Stomach (tissue), 9 donors: ENCODE results near the gene PRKN. TPM values are rescaled to one million over a fixed set of nuclear protein-coding genes. Genes with fewer than 3 reads are reported as not detected.

Experiments
- DNase-seq, 2 donors: peaks; one replicate each; pipeline versions ENCODE4 v3.0.0 to v3.0.0-alpha.2; 2013 to 2019
- H3K27ac ChIP-seq, 5 donors: fragments of 200-600 bp in 4 of 5; sonication (generic) in 4 of 5; one replicate each; pipeline ENCODE4 v1.5.1; 2013 to 2019; ENCODE audit warnings: mild to moderate bottlenecking in 1 of 5, moderate library complexity in 1 of 5
- H3K27me3 ChIP-seq, 3 donors: fragments of 200-600 bp; sonication (generic); one replicate each; pipeline ENCODE4 v1.5.1; 2017 to 2019; ENCODE audit warnings: mixed run types in 1 of 3
- H3K36me3 ChIP-seq, 4 donors: fragments of 200-600 bp; sonication (generic); 1 replicate in 3 of 4; 2 replicates in 1 of 4; pipeline ENCODE4 v1.5.1; 2016 to 2019
- H3K4me1 ChIP-seq, 4 donors: fragments of 200-600 bp; sonication (generic); one replicate each; pipeline ENCODE4 v1.5.1; 2016 to 2019
- H3K4me3 ChIP-seq, 4 donors: fragments of 200-600 bp; sonication (generic) in 3 of 4; one replicate each; pipeline ENCODE4 v1.5.1; 2016 to 2019; ENCODE audit warnings: mild to moderate bottlenecking in 1 of 4
- H3K9me3 ChIP-seq, 4 donors: fragments of 200-600 bp; sonication (generic); one replicate each; pipeline ENCODE4 v1.5.1; 2016 to 2019
- EP300 ChIP-seq: sonication (generic); formaldehyde crosslinking; IDR thresholded peaks from one replicate; pipeline ENCODE4 v1.6.1; 2017; ENCODE audit warnings: antibody characterized with exemption
- POLR2A ChIP-seq, 4 donors: fragments of 450-650 bp; IDR thresholded peaks; one replicate each; pipeline ENCODE4 v1.6.1; 2016; ENCODE audit warnings: antibody characterized with exemption in 4 of 4, control low read depth in 2 of 4, mild to moderate bottlenecking in 1 of 4, moderate library complexity in 1 of 4
- POLR2AphosphoS5 ChIP-seq, 3 donors: sonication (generic); formaldehyde crosslinking; IDR thresholded peaks; one replicate each; pipeline ENCODE4 v1.6.1; 2016; ENCODE audit warnings: antibody characterized with exemption in 3 of 3
- WGBS, 5 donors: extraction: QIAGEN DNeasy Blood & Tissue Kit in 3 of 5; methylation state at CpG; one replicate each; pipeline versions ENCODE4 v1.1.5 to v1.1.7; 2013 to 2018; 5-methylcytosine and 5-hydroxymethylcytosine counted together
- intact Hi-C: fragments of 100-400 bp; cut with DNase I; formaldehyde crosslinking; loops from one replicate; pipeline ENCODE4 v1.15.1; 2023; ENCODE audit warnings: low total_unique reads
- polyA plus RNA-seq, 3 donors: library from polyadenylated mRNA; stranded (reverse); fragments of 200-250 nt; gene quantifications; one replicate each; pipeline ENCODE4 v1.2.3, GENCODE V29; 2013
- total RNA-seq, 5 donors: library from RNA; depleted of rRNA; stranded (reverse); fragments of >200 nt; gene quantifications; one replicate each; pipeline versions ENCODE4 v1.1.0 to v1.2.3, GENCODE V29; 2014 to 2016
- TF ChIP-seq, protein P1 (sequence below), 7 experiments: fragments of 450-650 bp in 4 of 7; fragments of 200-600 bp in 3 of 7; sonication (generic) in 3 of 7; IDR thresholded peaks; one replicate each; pipeline ENCODE4 v1.5.1; 2016 to 2019; ENCODE audit warnings: antibody characterized with exemption in 7 of 7, control low read depth in 2 of 7, mild to moderate bottlenecking in 1 of 7
- donor health status: healthy with polysubstance abuse.
- donor health status: Bipolar disorder and iron deficiency.
- donor health status: healthy.

The PRKN gene
- total and polyA plus RNA-seq, 8 donors = 0.68 to 19.8 (median 9.5) TPM

DNA sequence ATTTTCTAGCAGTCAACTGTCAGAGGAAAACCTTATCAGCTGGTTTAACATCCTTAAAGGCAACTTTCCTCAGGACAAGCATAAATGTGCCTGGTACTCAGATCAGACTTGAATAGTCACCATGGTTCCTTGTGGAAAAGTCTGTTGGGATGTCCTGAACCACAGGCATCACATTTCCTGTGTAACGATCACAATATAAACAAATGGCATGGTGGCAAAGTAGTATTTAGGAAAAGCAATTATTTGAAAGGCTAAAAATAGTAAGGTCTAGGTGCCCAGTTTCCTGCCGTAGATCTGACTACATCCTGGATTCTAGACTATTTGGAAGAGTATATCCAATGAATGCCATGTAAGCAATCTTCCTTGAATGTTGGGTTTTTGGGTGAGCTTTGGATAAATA is 1181.8 kb downstream of the PRKN start:
- Histone ChIP-seq H3K4me1 (peaks cover 0 to 11% (median 0%) of the 10 kb centered on the region in 4 donors), H3K36me3 (no peaks in the 10 kb centered on the region), H3K27ac (no peak overlapping the region), H3K27me3 (no peaks in the 10 kb centered on the region), H3K4me3 (no peak overlapping the region), H3K9me3 (no peaks in the 10 kb centered on the region)
- TF ChIP-seq EP300 (no peak), POLR2A (IDR thresholded peaks at IDR 0.05) (no peak), POLR2AphosphoS5 (IDR thresholded peaks at IDR 0.05) (no peak)
- TF ChIP-seq, protein P1, sequence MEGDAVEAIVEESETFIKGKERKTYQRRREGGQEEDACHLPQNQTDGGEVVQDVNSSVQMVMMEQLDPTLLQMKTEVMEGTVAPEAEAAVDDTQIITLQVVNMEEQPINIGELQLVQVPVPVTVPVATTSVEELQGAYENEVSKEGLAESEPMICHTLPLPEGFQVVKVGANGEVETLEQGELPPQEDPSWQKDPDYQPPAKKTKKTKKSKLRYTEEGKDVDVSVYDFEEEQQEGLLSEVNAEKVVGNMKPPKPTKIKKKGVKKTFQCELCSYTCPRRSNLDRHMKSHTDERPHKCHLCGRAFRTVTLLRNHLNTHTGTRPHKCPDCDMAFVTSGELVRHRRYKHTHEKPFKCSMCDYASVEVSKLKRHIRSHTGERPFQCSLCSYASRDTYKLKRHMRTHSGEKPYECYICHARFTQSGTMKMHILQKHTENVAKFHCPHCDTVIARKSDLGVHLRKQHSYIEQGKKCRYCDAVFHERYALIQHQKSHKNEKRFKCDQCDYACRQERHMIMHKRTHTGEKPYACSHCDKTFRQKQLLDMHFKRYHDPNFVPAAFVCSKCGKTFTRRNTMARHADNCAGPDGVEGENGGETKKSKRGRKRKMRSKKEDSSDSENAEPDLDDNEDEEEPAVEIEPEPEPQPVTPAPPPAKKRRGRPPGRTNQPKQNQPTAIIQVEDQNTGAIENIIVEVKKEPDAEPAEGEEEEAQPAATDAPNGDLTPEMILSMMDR (IDR thresholded peaks at IDR 0.05) = no peak
- WGBS, 5 donors = 53 to 70% (median 66%) methylated on average over 2 of the region's 2 CpGs
- intact Hi-C loops = no loop called here
- no peak for DNase-seq

DNA sequence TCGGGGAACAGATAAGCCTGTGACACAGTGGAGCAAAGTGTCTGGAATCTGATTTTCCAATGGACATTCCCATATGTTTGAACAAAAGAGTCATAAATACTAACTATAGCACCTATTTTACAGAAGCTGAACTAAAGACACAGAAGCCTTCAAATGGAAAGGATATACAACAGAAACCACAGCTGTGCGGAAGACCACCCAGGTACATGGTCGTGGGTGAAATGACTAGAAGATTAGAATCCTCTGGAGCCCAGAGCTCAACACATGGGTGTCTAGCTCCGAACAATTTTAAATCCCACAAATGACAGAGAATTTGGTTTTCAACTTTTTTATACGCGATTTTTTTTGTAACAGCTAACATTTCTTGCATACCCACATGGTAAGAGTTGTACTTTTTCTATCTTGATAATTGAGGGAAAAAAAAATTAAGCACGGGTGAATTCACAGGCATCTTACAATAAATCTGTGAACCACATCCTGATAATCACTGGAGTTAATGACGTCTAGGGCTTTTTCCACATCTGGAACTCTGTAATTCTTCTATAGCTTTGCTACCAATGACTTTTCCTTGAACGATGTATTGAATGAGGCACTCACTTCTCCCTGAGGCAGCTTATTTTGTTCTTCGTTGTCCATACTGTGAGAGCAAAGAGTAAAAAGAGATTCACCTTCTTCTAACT is 1182.6 kb downstream of the PRKN start:
- TF ChIP-seq POLR2AphosphoS5 (IDR thresholded peaks at IDR 0.05) = no peak
- TF ChIP-seq POLR2A (IDR thresholded peaks at IDR 0.05) = no peak
- TF ChIP-seq, protein P1 (IDR thresholded peaks at IDR 0.05) = no peak
- TF ChIP-seq EP300 = no peak
- Histone ChIP-seq H3K9me3 (no peaks in the 10 kb centered on the region), H3K36me3 (no peaks in the 10 kb centered on the region), H3K27me3 (no peaks in the 10 kb centered on the region), H3K4me1 (peaks cover 0 to 11% (median 0%) of the 10 kb centered on the region in 4 donors), H3K4me3 (no peak overlapping the region), H3K27ac (no peak overlapping the region)
- DNase-seq = no peak
- WGBS, 5 donors = 81 to 86% (median 85%) methylated on average over 10 of the region's 10 CpGs
- intact Hi-C loops = no loop called here

DNA sequence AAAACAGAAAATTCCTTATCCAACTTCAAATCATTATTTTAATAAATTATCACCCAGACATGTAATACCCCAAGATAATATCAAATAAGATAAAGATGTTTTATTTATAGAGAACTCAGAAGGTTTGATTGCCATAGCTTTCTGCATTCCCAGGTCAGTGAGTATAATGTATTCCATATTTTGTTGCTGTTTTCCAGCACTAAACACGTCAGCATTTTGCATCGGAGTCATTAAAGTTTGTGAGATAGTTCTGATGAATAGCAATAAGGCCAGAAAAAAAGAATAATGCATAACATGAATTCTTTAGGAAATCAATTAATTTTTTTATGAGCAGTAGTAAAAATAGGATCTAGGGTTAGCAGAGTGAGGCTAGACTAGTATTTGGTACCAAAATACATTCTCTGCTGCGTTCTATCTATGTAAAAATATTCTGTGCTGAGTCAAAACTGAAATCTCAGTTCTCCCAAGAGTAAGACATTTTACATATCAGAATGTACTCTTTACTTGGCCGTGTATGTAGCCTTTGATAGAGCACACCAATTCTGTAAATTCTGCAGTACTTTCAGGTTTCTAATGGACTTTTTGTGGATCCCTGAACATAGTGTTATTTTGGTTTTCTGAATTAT is 1183.8 kb downstream of the PRKN start:
- Histone ChIP-seq H3K9me3 (no peaks in the 10 kb centered on the region), H3K36me3 (no peaks in the 10 kb centered on the region), H3K27me3 (no peaks in the 10 kb centered on the region), H3K4me1 (peaks cover 0 to 10% (median 0%) of the 10 kb centered on the region in 4 donors), H3K4me3 (no peak overlapping the region), H3K27ac (no peak overlapping the region)
- WGBS, 5 donors = 60 to 85% (median 73%) methylated on average over 4 of the region's 4 CpGs
- TF ChIP-seq POLR2AphosphoS5 (IDR thresholded peaks at IDR 0.05) (no peak), EP300 (no peak), POLR2A (IDR thresholded peaks at IDR 0.05) (no peak)
- TF ChIP-seq, protein P1 (IDR thresholded peaks at IDR 0.05) = no peak
- intact Hi-C loops = no loop called here
- no peak for DNase-seq

GRCh38 chr6:161542346-161542980 is 1185.1 kb downstream of the PRKN start:
- 44 to 62% (median 54%) methylated on average over 4 of the region's 4 CpGs for WGBS, 5 donors
- DNase-seq = no peak
- Histone ChIP-seq H3K36me3 (no peaks in the 10 kb centered on the region), H3K27me3 (no peaks in the 10 kb centered on the region), H3K4me1 (peaks cover 0 to under 1% (median 0%) of the 10 kb centered on the region in 4 donors), H3K4me3 (no peak overlapping the region), H3K9me3 (no peaks in the 10 kb centered on the region), H3K27ac (no peak overlapping the region)
- TF ChIP-seq, protein P1 (IDR thresholded peaks at IDR 0.05) = no peak
- TF ChIP-seq POLR2AphosphoS5 (IDR thresholded peaks at IDR 0.05) (no peak), POLR2A (IDR thresholded peaks at IDR 0.05) (no peak), EP300 (no peak)
- intact Hi-C loops = no loop called here
